Measurements from ENCODE around the gene MANEAL.

DNA sequence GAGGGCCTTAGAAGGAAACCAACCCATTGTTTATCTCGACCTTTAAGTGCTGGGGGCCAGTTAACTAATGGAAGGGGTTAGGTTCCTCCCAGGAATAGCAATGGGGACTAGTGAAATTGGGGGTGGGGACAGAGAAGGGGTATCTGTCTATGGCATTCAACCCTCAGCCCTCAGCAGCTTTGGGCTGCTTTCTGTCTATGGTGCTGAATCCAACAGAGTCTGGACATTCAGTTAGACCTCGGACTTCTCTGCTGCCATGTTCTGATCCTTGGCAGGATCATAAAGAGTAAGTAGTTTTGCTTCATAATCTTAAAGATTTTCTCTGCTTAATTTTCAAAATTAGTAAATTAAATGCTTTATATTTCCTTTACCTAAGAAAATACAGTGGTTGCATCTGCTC is 26.2 kb upstream of the MANEAL start:
- TF ChIP-seq CTCF (IDR thresholded peaks at IDR 0.05; ENCODE audit: low read length) (no peak), EZH2 (IDR thresholded peaks at IDR 0.05; ENCODE audit: borderline replicate concordance, low read length) (no peak)
